HG02852 (cell line): ENCODE measurements around the gene C22orf39.
A peak's percentile ranks its signal among the peaks of the same experiment; 100 is the strongest.

Experiments used
- ATAC-seq: cut with Tn5 transposase; IDR thresholded peaks from one replicate; pipeline ENCODE4 v1.9.1; 2021; ENCODE audit warnings: mild to moderate bottlenecking, moderate library complexity; ENCODE audit not compliant: unreplicated experiment

Gene C22orf39, protein sequence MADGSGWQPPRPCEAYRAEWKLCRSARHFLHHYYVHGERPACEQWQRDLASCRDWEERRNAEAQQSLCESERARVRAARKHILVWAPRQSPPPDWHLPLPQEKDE

GRCh38 chr22:19447330-19448075 lies at the start of gene C22orf39:
TSS of gene C22orf39 (minus strand) at chr22:19447711. CDS start at chr22:19447688, 23 bp downstream.
- ATAC-seq, result peak; percentile 79

GRCh38 chr22:19497245-19497644 lies 49.7 kb upstream of the C22orf39 start:
- no peak for ATAC-seq

- no peak for ATAC-seq
Observed at GRCh38 chr22:19496324-19496630, 48.8 kb upstream of the C22orf39 start.

- ATAC-seq, result no peak
Observed at GRCh38 chr22:19495562-19496323, 48.2 kb upstream of the C22orf39 start.

- no peak for ATAC-seq
Observed at GRCh38 chr22:19494676-19495173, 47.2 kb upstream of the C22orf39 start.

DNA sequence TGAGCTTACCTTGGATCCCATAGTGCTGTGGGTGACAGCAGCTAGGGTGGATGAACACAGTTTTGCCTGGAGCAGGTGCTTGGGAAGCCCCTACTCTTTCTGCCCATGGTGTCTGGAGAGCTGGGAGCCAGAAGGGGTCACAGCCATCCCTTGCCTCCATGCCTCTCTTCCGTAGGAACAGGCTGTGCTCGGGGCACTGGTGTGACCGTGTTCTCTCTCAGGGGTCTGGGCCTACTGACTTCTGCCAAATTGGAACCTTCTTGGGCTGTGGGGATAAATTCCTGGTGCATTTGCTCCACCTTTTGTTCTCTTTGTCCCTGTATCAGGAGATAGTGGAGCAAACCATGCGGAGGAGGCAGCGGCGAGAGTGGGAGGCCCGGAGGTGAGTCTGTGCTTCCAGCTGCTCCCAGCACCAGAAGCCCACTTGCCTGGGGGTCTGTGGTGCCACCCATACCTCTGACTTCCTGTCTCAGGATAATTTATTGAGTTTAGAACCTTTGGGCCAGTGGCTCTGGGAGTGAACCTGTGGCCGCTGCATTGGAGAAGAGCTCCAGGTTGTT lies 46.6 kb upstream of the C22orf39 start:
- ATAC-seq, result no peak

DNA sequence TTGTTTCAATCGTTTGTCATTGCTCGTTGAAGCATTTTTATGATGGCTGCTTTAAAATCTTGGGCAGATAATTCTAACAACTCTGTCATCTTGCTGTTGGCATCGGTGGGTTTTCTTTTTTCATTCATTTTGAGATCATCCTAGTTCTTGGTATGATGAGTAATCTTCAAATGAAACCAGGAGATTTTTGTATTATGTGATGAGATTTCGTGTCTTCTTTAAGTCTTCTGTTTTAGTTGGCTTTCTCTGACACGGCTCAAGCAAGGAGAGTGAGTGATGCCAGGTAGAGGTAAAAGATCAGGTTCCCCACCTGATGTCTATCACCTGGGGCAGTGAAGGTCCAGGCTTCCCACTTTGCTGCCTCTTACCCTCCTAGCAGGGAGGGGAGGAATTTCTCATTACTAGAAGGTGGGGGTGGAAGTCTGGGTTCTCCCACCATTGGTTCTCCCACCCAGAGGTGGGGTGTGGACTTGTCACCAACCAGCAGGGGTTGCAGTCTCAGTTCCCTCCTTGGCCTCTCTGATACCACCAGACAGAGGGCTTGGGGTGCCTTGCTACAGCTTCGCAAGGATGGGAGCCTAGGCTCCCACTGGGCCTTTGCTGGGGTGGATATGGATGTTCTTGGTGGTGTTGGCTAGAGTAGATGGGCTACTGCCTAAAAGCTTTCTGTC lies 45.1 kb upstream of the C22orf39 start:
- no peak for ATAC-seq

DNA sequence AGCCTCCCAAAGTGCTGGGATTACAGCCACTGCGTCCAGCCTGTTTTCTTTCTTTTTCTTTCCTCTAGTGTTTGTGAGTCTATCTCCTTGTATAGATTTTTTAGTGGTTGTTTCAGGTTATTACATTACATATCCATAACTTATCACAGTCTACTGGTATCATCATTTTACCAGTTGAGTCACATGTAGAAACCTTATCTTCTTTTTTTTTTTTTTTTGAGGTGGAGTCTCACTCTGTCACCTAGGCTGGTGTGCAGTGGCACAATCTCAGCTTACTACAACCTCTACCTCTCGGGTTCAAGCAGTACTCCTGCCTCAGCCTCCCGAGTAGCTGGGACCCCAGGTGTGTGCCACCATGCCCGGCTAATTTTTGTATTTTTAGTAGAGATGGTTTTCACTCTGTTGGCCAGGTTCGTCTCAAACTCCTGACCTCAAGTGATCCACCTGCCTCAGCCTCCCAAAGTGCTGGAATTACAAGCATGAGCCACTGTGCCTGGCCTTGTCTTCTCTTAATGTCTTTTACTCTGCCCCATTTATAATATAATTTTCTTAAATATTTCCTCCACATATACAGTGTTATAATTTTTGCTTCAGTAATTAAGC lies 43.2 kb upstream of the C22orf39 start:
- ATAC-seq, result no peak

GRCh38 chr22:19488884-19489843 lies 41.7 kb upstream of the C22orf39 start:
- no peak for ATAC-seq

DNA sequence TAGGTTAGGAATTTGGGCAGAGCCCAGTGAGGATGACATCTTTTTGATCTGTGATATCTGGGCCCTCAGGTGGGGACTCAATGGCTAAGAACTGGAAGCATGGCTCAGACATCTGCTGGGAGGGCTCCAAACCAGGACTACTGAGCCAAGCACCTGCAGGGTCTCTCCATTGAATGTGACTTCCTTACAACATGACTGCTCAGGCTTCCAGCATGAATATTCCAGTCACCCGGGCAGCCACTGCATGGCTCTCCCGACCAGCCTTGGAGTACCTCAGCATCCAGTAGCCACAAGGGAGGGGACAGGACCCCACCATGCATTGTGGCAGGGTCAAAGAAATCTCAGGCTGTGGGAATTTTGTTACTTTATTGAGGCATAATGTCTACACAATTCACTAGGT lies 40.8 kb upstream of the C22orf39 start:
- no peak for ATAC-seq

GRCh38 chr22:19483481-19484244 lies 36.2 kb upstream of the C22orf39 start:
- ATAC-seq, result no peak

DNA sequence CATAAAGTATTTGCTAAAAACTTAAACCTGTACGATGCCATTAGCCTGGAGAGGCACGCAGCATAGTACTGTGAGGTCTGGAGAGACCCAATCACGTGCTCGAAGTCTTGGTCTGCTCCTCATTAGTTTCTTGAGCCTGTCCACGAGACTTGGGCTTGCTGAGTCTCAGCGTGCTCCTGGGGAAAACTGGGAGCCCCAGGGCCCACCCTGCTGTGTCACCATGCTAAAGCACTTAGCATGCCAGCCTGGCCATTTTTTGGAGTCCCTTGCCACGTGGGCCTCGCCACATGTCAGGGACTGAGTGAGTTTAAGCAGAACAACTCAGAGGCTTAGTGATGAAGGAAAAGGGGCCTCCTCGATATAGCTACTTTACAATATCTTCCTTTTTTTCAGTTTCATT lies 34.8 kb upstream of the C22orf39 start:
- no peak for ATAC-seq

GRCh38 chr22:19480789-19481188 lies 33.3 kb upstream of the C22orf39 start:
- ATAC-seq, result no peak

GRCh38 chr22:19480173-19480568 lies 32.7 kb upstream of the C22orf39 start:
- ATAC-seq, result no peak

GRCh38 chr22:19479355-19480172 lies 32.1 kb upstream of the C22orf39 start, which contains the start of gene CDC45:
TSS of gene CDC45 (plus strand) at chr22:19479920. CDS start at chr22:19479969, 49 bp downstream.
- ATAC-seq, result peak; percentile 76

GRCh38 chr22:19478901-19479354 lies 31.4 kb upstream of the C22orf39 start, which contains the start of gene UFD1:
TSS of gene UFD1 (minus strand) at chr22:19479193. CDS start at chr22:19479085, 108 bp downstream.
- peak; percentile 63 for ATAC-seq

DNA sequence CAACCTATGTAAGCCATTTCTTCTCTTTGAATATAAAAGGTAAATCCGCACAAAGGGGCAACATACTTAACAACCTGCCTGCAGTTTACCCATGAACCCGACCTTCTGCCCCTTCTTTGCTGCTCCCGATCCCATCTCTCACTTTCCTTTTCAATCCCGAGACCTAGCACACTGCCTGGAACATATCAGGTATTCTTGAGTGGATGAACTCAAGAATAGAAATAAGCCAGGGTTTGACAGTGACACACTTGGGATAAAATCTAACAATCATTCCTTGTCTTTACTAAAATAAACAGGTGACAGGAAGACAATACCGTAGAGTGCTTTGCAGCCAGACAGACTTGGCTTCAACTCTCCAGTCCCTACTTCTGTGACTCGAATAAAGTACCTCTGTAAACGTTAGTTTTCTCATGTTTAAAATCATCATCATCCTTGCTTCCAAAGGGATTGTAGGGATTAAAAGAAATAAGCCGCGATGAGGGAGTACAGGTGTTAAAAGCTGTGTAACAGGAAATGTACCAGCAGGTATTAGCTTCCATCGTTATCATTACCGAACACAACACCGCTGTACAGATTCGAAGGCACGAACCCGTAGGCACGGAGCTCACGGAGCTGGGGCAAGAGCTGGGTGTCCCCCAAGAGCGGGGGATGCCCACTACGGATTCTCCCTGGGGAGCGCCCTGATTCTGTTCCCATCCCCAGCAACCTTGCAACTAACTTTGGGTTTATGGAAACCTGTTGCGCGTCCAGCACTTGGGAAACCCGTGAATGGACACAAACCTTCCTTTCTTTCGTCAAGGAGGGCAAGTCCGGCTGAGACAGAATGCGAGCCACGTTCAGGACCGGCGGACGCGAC lies 30.8 kb upstream of the C22orf39 start:
- ATAC-seq, result no peak
